ENCODE results near the gene LEFTY2.

DNA sequence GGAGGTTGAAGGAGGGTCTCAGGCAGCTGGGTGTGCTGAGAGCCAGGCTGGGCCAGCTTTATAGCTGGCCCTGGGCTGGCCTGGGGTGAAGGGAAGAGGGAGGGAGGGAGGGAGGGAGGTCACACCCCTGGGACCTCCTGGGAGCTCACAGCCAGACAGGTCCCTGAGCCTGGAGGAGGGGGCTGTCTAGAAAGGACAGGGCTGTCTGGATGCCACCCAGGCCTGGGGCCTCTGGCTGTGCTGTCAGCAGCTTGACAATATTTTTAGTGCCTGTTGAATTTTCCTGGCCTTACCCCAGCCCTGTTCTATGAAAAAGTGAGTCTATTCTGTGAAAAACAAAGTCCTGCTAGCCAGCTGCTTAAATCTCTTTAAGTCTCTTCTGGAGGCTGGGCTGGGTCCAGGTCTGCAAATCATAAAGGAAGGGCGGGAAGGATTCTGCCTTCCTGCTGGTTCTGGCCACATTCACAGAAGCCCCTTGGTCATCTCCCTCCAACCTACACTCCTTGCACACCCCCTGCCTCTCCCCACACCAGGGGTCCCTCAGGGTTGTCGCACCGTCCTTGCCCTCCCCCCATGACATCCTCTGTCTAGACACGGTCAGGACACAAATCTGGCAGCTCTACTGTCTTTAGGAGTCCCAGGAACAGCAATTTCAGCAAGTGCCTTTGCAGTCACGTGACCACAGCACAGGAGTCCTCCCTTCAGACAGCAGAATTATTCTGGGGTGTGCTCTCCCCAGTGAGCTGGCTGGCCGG lies at the start of gene LEFTY2:
- TF ChIP-seq, protein P1, sequence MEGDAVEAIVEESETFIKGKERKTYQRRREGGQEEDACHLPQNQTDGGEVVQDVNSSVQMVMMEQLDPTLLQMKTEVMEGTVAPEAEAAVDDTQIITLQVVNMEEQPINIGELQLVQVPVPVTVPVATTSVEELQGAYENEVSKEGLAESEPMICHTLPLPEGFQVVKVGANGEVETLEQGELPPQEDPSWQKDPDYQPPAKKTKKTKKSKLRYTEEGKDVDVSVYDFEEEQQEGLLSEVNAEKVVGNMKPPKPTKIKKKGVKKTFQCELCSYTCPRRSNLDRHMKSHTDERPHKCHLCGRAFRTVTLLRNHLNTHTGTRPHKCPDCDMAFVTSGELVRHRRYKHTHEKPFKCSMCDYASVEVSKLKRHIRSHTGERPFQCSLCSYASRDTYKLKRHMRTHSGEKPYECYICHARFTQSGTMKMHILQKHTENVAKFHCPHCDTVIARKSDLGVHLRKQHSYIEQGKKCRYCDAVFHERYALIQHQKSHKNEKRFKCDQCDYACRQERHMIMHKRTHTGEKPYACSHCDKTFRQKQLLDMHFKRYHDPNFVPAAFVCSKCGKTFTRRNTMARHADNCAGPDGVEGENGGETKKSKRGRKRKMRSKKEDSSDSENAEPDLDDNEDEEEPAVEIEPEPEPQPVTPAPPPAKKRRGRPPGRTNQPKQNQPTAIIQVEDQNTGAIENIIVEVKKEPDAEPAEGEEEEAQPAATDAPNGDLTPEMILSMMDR (IDR thresholded peaks at IDR 0.05): no peak
- no peak for TF ChIP-seq POLR2A (IDR thresholded peaks at IDR 0.05)

All from testis (tissue), 2 donors.